Activated CD4-positive, alpha-beta T cell treated with anti-CD3 and anti-CD28 coated beads, Interleukin-2, amount 50 U/mL, for 16 hours (primary cell): ENCODE data around the gene KIF11.
"Not testable (repeated sequence)": the region's sequence is repeated elsewhere in the genome, so short reads cannot be mapped to it uniquely, and the experiment has no call there.

Experiments used
- DNase-seq: peaks from one replicate; pipeline ENCODE4 v3.0.0-alpha.2; 2020

KIF11 gene

DNA sequence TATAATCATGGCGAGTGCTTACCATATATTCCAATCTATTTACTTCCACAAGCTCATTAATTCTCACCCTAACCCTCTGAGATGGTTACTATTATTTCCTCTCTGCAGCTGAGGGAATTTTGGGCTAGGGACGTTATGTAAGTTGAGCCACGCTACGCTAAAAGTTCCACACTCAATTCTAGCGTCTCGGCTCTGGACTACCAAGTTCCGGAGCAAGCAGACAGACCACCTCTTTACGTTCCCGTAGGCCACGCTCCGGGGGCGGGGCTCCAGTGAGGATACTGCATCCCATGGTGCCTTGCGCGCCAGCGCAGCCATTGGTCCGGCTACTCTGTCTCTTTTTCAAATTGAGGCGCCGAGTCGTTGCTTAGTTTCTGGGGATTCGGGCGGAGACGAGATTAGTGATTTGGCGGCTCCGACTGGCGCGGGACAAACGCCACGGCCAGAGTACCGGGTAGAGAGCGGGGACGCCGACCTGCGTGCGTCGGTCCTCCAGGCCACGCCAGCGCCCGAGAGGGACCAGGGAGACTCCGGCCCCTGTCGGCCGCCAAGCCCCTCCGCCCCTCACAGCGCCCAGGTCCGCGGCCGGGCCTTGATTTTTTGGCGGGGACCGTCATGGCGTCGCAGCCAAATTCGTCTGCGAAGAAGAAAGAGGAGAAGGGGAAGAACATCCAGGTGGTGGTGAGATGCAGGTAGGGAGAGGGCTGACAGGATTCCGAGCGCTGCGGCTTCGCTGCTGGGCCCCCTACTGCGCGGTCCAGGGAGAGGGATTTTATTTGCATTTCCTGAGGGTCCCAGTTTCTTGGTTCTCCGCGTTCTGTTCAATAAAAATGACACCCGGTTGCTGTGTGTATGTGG lies at the start of gene KIF11:
Gene KIF11 (plus strand): TSS at position 370 of the 858 bp plus-strand sequence. CDS start 246 bp downstream, at position 616.
- DNase-seq: peak; percentile 99

DNA sequence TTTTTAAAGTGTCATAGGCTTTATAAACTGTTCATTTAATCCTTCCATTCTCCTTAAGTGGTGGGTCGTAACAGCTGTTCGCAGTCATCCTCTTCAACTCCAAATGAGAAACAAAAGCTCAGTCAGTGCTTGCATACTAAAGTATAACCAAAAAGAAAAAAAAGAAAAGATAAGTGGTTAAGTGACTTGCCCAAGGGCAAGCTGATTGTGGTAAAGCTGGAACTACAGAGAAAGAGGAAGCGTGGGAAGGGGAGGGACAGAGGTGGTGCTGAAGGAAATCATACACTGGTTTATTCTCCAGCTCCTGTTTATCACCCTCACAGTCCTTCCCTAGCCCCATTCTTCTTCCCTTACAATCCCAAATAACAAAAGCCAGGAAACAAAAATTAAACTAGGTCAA lies 48.6 kb upstream of the KIF11 start:
- peak; percentile 6 for DNase-seq

DNA sequence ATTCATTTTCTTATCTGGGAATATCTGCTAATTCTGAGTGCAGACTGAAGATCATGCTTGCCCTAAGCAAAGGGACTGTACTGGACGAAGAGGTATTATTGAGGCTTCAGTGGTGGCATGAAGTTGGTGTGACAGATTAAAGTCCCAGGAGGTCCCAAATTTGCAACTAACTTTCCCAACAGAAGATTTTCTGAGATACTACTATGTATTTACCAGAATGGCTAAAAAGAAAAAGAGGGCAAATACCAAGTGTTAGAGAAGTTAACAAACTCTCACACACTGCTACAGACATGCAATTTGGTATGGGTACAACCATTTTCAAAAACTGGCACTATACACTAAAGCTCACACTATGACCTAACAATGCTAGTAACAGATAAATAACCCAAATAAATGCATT lies 47.4 kb upstream of the KIF11 start:
- DNase-seq: no peak

DNA sequence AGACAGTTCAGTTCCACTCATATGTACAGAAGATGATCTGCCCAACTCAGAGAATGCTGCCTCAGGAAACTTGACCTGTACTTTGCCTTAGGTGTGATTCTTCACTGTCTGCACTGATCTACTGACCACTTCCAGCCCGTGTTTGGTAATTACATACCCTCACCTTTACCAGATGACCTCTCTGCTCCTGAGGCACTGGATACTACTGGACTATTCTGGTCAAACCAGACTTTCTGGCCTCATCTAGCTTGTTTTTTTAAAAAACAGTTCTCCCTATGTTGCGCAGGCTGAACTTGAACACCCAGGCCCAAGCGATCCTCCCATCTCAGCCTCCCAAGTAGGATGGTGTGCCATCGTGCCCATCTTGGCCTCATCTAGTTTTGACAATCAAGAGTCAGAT lies 45.3 kb upstream of the KIF11 start:
- DNase-seq: no peak

DNA sequence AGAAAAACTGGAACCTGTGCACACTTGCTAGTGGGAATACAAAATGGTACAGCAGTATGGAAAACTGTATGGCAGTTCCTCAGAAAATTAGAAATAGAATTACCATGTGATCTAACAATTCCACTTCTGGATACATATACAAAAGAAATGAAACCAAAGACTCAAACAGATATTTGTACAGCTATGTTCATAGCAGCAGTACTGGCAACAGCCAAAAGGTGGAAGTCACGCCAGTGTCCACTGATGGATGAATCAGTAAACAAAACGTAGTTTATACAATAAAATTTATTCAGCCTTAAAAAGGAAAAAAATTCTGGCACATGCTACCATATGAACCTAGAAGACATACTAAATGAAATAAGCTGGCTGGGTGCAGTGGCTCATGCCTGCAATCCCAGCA lies 42.0 kb upstream of the KIF11 start:
- DNase-seq: no peak

DNA sequence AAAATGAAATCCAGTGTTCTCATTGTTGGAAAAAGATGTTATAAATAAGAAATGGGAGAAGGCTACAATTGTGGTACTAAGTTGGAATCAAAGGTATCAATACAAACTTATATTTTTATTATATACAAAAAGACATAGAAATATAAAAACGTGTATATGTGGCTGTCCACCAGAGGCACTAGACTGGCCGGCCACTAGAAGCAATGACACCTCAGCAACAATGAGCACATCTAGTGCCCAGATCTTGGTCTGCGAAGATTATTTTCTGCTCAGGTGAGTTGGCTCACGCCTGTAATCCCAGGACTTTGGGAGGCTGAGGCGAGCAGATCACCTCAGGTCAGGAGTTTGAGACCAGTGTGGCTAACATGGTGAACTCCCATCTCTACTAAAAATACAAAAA lies 40.6 kb upstream of the KIF11 start:
- DNase-seq: no peak

DNA sequence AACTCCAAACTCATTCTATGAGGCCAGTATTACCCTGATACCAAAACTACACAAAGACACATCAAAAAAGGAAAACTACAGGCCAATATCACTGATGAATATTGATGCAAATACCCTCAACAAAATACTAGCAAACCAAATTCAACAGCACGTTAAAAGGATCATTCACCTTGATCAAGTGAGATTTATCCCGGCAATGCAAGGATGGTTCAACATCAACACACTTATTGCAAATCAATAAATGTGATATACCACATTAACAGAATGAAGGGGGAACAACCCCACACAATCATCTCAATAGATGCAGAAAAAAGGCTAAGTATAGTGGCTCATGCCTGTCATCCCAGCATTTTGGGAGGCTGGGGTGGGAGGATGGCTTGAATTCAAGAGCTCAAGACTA lies 39.0 kb upstream of the KIF11 start:
- DNase-seq: no peak

DNA sequence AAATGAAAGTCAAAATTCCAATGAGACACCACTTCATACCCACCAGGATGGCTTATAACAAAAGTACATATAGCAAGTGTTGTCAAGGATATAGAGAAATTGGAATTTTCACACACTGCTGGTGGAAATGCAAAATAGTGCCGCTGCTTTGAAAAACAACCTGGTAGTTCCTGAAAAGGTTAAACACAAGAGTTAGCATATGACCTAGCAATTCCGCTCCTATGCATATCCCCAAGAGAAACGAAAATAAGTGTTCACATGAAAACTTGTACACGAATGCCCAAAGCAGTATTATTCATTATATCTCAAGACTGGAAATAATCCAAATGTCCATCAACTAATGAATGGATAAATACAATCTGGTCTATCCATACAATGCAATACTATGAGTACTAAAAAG lies 33.9 kb upstream of the KIF11 start:
- no peak for DNase-seq

DNA sequence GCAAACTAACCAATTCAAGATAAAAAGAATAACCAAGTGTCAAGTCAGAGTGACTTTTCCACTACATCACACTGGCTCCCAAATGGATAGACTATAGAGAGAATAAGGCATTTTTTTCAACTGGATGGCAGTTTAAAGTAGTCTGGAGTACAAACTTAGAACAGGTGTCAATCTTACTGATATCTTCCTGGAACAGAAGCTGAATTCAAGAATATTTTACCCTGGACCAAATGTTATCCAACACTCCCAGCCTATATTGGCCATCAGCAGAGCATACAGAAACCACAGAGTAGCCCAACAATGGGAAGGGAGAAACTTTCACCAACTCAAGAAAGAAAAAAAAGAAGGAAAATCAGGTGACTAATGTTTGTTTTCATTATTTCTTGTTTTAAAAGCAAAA lies 30.5 kb upstream of the KIF11 start:
- no peak for DNase-seq

DNA sequence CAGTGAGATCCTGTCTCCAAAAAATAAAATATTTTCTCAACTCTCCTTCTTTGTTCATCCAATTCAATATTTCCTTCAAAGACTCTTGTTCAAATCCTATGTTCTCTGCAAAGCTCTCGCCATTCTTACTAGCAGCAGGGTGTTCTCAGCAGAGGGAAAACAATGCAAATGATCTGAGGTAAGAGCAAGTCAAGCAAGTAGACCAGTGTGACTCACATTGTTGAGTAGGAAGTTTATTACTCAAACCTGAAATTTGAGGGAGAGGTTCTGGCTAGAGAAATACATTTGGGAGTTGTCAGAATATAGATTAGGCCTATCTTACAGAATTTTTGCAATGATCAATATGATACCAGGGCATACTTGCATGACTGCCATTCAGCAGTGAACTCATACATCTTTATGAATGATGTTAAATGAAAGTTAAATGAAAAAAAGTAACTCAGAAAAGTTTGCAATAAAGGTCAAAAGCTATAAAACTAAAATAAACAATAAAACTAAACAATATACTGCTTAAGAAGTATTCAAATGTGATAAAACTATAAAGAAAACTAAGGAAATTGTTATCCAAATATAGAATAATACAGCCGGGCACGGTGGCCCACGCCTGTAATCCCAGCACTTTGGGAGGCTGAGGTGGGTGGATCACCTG lies 24.9 kb upstream of the KIF11 start:
- peak; percentile 62 for DNase-seq

DNA sequence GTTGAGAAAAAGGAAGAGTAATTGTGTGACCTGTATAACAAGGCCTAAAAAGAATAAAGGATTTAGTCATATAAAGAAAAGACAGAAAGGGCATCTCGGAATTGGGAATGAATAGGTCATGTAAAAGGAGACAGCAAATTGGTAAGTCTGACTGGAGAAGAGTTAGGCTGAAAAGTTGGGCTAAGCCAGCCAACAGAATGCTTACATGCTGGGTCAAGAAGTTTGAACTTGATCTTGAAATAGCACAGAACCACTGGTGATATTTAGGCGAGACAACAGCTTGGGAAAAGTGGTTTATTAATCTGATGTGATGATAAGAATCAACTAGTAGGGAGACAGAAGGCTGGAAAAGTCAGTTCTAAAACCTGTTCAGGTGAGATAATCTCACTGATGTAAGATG lies 23.9 kb upstream of the KIF11 start:
- no peak for DNase-seq

DNA sequence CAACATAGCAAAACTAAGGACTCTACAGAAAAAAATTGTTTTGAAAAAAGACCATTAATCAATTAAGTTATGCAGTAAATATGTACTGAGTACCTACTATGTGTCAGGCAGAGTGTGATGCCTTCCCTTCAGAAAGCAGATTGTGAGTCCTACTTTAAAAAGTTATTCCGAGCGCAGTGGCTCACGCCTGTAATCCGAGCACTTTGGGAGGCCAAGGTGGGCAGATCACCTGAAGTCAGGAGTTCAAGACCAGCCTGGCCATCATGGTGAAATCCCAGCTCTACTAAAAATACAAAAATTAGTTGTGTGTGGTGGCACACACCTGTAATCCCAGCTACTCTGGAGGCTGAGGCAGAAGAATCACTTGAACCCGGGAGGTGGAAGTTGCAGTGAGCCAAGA lies 23.3 kb upstream of the KIF11 start:
- not testable (repeated sequence) for DNase-seq

DNA sequence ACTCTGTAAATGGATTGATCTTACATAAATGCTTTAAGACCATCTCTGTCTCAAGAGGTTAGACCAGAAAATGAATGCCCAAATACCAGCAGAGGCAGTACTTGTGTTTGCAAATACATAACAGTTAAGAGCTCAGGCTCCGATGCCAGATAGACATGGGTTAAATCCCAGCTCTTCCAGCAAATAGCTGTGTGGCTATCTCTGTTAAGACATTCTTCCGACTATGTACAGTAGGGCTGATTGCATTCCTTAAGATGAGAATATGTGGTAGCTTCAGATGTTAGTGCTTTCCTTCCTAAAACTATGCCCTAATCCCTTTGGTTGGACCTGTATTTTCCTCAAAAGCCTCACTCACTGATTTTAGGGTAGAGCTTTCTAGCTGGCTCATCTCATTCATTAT lies 21.3 kb upstream of the KIF11 start:
- DNase-seq: no peak

DNA sequence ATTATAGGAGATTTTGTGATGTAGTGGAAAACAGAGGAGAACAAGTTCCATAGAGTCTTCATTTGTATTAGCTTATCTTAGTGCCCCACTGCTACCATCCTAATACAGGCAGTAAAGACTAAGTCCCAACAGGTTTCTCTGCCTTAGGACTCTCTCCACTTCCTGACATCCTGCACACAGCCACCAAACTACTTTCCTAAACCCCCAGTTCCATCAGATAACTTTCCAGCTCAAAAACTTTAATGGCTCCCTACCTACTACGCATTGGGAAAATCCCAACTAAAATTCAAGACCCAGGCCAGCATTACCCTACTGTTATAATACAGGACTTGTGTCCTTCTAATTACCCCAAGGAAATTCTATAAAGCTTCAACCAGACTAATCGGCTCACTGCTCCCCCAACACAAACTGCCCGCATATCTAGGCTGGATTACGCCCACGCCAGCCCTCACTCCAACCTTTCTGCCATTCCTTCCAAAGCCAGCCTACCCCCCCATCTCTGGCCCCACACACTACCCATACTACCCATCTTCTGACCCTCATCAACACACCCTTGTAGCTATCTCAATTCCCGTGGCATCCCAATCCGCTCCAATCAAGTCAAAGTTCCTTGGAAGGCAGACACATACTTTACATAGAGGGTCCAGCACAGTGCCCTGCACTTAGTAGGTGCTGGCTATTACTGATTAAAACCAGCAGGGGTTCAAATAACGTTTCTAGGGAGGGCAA lies 20.4 kb upstream of the KIF11 start:
- DNase-seq: no peak

DNA sequence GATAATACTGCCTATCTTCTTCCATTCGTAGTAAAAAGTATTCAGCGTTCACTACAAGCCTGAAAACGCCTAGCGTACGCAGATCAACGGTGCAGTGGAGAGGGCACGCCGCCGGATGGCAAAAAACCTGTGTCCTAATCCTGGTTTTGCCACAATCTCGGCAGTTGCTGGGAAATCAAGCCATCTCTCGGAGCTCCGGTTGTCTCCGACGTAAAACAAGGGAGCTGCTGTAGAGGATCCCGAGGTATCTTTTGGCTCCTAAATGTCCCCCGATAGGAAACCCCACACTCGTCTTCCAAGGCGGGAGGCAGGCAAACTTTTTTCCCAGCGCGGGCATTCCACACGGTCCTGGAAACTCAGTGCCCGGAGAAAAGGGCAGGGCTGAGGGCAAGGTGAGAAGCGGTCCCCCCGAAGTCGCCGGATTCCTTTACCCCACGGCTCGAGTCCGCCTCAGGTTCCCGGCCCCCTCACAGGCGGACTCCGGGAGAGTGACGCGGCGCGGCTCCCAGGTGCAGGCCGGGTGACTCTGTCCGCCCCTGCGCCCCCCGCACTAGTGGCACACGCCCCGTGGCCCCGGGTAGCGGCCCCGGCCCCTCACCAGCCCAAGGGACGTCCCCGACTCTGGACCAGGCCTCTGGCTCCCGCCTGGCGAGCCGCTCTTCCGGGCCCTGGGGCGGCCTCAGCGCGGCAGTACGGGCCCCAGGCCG lies 19.7 kb upstream of the KIF11 start:
- DNase-seq: peak; percentile 41

DNA sequence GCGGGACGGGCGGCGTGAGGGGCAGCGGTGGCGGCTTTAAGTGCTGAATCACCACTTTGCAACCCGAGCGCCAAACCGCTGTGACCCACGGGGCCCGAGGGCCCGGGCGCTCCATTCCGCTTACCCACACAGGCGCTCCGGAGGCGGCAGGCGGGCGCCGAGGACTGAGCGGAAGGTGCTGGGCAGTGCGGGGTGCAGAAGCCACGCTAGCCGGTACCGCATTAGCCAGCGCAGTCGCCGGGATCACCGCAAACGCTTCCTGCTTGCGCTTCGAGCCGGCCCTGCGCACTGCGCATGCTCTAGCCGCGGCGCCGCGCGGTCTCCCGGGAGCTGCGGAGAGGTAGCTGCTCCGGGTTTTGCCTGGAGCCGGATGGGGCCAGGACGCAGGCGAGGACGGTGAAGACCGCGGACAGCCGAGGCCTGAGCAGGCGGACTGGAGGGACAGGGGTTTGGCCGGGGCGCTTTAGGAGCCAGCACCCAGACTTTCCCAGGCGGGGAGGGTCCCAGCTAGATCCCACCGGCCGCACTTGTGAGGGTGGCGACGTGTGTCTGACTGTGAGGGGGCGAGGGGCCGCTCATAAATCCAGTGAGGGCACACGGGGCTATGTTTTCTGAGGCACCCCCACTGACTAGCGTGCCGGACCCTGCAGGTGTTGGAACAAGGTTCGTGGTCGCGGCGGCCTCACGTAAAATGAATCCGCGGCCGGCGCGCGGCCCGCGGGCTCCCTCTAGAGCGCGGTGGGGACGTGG lies 19.0 kb upstream of the KIF11 start, which contains the start of gene IDE:
Gene IDE (minus strand): TSS at position 296 of the 750 bp plus-strand sequence. CDS start 74 bp downstream, at position 222.
- DNase-seq: peak; percentile 87

DNA sequence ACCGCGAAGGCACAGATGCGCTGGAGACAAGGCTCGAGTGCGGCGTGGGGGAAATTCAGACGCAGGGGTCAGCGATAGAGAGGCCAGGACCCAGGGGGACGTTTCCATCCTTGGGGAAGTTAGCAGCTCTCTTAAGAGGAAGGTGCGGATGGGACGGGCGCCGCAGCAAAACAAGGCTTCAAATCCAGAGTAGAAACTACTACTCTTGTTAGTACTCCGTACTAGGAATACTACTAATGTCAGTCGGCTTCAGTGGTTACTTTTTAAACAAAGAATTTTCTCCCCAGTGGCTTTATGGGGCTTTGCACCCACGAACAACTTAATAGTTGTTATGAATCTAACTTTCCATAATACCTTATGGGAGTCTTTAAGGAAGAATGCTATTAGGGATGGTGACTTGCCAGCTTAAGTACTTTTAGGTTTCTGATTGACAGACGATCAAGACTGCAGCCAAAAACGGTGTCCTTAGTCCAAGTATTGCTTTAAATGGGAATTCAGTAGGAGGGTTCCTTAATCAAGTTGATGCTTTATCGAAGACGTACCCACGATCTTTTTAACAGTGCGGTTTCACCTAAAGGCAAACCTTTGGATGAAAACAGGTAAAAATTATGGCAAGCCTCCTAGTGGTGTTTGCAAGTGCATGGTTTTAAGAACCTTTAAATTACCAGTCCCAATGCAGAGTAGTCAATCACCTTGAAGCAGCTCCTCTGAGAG lies 18.2 kb upstream of the KIF11 start:
- DNase-seq: peak; percentile 10

DNA sequence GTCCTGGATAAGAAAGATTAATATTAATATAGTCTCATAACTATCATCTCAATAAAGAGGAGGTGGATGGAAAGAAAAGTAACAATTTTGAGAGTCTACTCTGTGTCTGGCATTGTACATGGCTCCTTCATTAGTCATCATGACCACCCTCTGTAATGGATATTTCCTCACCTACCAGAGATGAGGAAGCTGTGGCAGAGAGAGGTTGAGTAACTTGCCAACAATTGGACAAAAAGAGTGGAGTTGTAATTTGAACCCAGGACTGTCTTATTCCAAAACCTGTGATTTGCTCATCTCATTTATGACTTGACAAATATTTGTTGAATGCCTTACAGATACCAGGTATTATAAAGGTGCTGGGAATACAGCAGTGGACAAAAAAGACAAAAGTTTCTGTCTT lies 17.0 kb upstream of the KIF11 start:
- no peak for DNase-seq

DNA sequence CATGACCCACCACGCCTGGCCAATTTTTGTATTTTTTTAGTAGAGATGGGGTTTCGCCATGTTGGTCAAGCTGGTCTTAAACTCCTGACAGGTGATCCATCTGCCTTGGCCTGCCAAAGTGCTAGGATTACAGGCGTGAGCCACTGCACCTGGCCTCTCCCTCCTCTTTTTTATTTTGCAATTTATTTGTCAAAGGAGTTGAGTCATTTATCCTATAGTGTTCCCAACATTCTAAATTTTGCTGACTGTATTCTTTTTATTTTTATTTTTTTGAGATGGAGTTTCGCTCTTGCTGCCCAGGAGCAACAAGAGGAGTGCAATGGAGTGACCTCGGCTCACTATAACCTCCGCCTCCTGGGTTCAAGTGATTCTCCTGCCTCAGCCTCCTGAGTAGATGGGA lies 10.6 kb upstream of the KIF11 start:
- DNase-seq: not testable (repeated sequence)

DNA sequence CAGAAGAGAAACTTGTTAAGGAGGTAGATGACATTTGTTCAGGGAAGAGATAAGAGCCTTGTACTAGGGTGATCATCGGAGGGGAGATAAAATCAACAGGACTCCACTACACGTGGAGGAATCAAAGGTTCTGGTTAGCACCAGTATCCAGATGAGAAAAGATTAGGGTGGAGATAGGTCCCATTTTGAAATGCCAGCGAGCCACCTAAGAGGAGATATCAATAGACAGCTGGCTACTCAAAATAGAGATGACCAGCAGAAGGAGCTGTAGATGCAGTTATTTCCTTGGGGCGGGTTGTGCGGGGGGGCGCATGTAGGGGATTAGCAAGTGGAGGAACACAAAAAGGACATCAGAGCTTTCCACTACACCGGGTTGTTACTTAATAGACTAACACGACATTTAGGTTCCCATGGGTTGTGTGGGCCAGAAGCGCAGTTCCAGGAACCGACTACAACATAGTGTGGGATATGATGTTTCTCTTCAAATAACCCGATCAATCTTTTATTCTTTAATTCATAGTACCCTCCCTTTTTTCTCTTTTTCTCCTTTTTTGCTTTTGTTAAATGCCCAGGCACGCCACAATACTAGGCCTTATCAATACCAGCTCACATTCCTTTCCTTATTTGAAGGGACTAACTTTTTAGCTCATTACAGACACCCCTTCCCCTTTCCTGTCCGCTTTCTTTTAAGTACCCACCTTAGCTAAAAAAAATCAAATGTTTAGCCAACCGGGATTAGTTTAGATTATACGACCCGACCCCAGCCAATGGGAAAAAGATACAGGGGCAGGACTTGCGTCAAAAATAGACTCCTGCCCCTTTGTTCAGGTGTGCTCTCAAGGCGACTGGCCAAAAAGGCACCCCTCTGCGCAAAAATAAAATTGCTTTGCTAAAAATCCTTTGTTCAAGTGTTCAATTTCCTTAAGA lies 2.0 kb upstream of the KIF11 start:
- DNase-seq: peak; percentile 6
